COLO829 (cell line): ENCODE results near the gene TIE1.

ENCODE experiments used
- DNase-seq: peaks from one replicate; pipeline ENCODE4 v3.0.0; 2012; ENCODE audit warnings: low spot score

The TIE1 gene

DNA sequence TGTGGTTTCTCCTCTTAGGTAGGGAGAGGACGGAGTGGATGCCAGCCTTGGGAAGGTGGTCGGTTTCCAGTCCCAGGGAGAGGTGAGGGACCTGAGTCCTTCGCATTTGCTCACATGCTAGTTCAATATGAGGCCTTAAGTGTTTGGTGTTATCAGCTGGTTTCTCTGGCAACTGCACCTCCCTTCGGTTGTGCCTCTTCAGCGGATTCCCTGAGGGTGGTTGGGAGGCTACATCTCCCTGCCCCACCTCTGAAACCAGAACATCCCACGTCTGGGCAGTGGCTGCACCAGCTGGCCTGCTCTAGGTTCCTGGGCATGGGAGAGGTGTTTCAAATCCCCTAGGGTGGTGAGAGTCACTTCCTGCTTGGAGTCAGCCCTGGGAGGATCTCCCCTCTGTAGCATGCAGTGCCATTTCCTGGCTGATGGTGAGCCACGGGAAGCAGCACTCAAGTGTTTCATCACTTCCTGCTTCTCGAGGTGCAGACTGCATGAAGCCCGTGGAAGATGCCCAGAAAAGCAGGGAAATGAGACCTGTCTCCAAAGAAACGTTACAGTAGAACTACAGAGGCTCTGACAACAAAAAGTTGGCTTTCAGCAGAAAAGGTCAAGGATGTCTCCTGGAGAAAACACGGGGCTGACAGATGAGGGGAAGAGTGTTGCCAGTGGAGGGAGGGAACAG, 26.5 kb upstream of the TIE1 start:
- no peak for DNase-seq

DNA sequence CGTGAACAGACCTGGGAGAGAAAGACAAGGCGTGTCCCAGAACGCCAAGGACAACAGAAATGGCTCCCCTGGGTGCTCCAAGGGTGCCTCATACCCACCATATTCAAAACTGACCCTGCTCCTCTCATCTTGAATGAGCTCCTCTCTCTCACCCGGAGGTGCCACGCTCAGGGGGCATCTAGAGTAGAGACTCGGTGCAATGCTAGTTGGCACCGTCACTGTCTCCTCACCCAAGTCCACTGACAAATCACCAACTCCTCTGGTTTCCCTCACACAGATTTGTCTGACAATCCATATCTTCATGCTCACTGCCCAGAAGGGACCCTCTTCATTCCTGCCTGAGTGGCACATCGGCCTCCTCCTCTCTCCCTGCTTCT, 26.0 kb upstream of the TIE1 start:
- no peak for DNase-seq

DNA sequence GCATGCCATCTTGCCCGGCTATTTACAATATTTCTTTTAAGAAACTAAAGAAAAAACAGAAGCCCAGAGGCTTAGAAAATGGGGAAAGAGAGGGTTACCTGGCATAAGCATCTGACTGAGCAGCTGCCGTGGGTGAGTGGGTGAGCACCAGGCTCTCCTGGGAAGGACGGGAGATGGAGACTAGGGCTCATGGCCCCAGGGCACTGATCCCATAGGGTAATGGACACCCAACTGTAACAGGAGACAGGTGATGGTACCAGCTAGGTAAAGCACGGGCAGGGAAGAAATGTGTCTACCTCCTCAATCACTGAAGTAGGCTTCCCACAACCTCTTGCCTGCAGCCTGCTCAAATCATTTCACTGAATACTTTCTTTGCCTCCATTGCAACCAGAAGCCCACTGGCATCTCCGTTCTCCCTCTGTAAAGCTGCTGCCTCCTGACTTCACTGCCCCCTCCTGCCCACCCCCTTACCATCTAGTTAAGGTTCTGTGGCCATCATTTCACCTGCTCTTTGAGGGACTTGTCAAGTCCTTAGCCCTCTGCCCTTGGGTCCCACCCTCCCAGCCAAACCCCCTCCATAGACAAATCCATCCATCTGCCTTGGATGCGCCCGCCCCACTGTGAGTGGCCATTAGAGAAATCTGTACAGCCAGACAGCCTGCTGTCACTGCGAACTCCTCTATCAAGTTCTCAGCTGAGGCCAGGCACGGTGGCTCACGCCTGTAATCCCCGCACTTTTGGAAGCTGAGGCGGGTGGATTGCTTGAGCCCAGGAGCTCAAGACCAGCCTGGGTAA, 24.8 kb upstream of the TIE1 start:
- DNase-seq, result no peak

DNA sequence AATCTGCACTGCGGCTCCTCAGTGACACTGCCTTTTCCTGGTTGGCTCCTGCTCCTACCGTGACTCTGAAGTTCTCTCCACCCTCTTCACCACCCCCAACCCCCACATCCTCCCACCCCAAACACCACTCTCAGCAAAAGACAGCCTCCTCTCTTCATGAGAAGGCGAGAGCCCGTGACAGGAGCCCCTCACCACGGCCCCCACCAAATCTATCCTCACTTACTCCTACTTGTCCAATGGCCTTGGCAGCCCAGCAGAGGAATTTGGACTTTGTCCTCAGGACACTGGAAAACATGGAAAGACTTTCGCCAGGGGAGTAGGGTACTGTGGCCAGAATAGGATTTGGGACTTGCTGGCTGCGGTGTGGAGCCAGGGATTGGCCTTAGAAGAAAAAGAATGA, 24.1 kb upstream of the TIE1 start:
- DNase-seq, result no peak

DNA sequence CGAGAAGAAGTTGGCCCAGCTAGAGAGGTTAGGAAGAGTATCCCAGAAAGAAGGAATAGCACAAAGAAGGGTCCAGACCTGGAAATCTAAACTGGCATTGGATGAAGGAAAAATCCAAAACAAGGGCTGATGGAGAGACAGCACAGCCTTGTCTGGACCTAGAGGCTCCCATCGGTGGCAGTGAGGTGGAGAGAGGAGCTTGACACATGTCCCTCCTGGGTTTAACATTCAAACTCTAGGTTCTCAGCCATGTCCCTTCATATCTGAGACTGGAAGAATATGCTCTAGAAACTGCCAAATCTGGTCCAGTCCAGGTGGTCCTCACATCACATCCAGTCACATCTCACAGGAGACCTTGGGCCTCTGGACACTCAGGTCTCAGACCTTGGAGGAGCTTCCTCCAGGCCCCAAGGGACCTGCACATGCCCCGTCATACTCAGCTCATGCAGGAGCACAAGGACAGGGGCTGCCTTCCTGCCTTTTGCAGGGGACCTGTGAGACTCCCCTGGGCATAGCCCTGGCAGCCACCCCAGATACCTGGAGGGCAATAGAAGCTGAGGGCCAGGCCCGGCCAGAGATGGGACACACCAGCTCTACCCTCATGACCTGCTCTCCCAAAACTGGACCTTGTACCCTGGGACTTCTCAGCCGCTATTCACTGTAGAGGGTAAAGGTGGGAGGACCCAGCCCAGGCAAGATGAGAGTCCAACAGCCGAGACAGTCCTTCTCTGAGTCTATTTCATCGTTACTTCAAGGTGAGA, 23.5 kb upstream of the TIE1 start:
- DNase-seq, result no peak

DNA sequence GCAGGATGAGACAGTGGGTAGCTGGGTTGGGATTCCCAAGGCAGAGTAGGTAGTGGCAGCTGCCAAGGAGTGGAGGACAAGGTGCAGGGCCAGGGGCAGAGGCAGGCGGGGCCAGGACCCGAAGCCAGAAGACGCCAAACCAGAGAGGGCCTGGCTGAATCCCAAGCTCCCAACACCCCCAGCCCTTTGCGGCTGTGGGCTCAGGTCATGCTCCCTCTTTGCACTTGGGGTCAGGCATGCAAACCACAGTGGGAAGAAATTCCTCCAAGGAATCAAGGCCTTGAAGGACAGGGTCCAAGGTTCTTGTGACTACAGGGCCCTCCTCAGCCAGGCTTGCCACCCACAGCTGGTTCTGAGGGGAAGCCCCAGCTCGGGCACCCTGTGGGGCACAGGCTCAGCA, 21.6 kb upstream of the TIE1 start:
- no peak for DNase-seq

DNA sequence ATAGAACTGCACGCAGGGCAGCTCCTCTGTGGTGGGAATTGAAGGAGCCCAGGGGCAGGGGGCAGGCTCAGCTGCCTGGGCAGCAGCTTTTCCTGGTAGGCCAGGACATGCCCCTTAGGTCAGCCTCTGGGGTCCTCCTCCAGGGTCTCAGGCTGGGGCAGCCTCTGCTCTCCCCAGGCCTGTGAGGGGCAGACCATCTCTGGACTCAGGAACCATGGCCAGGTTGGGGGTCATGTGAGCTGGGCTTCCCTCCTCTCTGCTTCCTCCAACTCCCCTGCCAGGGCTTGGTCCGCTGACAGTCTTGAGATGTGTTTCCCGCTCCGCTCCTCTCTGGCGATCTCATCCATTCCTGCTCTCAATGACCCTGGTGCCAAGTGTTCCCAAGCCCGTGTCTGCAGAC, 21.1 kb upstream of the TIE1 start:
- DNase-seq, result no peak

DNA sequence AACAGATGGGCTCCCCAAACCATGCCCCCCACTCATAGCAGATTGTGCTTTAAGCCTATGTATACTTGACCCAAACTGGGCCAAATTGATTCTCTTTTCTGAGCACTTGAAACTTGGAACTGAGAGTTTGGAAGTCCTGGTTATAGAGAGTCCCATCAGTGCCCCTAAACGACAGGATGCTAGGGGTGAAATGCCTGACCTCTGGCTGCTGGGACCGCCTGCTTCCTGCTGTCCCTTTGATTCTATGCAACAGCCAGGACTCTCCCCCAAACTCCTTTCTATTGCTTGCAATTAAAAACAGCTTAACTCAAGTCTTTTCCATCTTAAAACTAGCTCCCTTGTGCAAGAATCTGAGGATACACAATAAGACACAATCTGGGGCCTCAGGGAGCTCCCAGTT, 20.1 kb upstream of the TIE1 start:
- no peak for DNase-seq

DNA sequence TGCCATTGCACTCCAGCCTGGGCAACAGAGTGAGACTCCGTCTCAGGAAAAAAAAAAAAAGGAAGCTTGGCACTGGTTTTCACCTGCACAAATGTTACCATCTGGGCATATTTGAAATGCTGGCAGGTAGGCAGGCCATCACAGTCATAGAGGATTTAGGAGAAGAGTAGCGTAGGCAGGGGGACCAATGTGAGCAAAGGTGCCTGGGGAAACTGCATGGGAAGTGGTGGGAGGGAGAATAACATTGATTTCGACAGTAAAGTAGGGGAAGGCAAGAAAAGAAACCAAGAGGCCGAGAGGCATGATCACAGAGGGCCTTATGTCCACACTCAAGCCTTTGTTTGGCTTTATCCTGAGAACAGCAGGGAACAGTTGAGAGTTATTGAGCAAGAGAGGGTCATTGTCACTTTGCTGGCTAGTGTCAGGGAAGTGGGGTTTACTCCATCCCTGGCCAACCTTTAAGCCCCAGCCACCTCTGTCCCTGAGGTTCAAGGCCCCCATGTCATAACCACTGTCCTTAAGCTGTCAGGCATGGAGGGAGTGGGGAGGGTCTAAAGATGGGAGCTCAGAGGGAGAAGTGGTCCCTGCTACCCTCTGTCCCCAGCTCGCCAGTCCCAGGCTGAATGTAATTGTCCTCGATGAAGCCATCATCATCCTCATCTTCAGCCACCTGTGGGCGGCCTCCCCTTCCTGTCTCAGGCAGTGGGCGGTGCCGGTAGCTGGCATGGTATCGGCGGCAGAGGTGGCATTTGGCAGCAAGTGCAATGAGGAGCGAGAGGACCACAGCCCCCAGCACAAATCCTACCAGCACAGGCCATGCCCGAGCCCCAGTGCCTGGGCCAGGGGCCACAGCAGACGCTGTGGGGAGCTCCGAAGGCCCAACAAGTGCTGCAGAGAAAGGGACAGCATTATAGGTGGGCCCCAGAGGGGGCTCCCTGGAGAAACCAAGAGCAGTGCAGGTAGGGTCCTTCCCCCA, 18.3 kb upstream of the TIE1 start:
- no peak for DNase-seq

DNA sequence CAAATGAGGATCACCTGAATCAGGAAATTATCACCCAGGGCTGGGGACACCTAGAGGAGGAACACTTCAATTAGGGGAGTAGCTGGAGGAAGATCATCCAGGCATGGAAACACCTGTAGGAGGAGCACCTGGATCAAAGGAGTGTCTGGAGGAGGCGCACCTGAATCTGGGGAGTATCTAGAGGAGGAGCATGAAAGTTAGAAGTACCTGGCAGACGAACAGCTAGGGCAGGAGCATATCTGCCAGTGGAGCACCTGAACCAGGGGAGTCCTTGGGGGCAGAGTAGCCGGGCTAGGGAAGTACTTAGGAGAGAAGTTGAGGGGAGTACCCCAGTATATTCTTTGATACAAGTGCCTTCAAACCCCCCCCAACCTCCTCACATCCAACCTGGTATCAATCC, 16.7 kb upstream of the TIE1 start:
- DNase-seq, result no peak

DNA sequence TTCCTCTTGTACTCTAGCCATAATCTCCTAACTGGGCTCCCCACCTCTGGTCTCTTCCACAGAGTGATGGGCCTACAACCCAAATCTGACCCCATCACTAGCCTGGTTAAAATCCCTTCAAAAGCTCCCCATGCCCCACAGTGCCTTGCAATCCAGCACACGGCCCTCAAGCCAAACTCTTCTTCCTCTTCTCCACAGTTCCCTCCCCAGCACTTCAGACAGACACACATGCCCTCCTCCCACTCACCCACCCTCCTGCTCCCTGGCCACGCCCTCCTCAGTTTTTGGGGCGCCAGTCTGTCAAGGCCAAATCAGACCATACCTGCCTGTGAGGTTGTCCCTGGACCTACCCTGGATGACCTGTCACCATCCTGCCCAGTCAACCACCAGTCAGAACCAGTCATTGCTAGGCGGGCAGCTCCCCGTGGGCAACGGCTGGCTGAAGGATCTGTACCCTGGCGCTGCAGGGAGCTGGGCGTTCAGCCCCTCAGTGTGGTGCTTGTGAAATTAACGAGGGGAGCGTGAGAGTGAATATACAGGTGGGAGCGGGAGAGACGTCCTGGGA, 16.2 kb upstream of the TIE1 start:
- no peak for DNase-seq

DNA sequence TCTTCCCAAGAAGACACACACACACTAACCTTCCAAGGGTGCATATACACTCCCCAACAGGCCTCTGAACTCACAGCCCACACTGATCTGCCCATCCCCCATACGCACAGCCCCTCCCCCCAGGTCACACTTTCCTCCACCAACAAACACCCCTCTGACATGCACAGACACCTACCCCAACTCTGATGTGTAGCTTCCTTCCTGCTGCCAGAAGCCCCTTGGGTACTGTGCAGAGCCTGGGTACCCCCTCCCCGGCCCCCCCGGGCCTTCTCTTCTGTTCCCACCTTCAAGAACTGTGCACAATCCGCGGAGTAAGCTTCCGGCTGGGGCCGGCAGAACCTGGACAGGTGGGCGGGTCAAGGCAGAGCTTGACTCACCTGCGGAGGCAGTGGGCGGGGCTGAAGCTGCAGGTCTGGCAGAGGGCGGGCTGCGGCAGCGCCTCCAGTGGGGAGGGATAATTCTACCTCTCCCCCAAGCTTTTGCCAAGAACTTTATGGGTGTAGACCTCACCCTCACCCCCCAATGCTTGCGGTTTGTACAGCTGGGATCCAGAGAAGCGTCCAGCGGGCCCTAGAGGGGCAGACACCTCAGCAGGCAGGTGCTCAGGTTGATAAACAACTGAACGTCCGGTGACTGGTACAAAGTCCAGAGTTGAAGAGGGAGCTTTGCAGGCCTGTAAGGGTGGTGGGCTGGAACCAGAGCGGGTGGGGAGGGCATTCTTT, 15.4 kb upstream of the TIE1 start, which contains the start of gene C1orf210:
Gene C1orf210, minus strand, starts transcription at position 313 of the 722 bp plus-strand sequence. CDS start 2,311 bp downstream, outside the sequence.
- no peak for DNase-seq

DNA sequence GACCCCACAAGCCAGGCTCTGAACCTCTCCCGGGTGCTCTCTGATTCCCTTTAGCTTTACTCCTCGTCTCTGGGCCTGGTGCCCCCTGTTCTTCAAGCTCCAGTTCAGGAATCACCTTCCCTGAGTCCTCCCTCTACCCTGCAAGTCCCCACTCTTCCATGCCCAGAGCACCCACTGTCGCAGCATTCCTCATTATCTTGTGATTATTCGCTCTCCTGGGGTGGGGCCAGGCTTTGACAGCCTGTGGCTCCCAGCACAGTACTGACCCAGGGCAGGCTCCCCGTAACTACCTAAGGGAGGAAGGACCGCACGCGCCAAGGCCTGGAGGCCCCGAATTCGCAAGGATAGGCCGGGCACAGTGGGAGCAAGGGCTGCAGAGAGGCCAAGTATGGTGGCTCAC, 14.7 kb upstream of the TIE1 start:
- no peak for DNase-seq

DNA sequence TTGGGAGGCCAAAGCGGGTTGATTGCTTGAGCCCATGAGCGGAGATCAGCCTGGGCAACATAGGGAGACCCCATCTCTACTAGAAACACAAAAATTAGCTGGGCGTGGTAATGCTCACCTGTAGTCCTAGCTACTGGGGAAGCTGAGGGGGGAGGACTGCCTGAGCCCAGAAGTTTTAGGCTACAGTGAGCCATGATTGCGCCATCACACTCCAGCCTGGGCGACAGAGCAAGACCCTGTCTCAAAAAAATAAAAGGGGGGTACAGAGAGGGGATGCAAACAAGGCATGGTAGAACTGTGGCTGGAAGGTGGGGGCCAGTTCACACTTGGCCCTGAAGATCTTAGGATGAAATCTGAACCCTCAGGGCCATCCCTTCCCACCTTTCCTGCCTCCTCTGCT, 14.2 kb upstream of the TIE1 start:
- no peak for DNase-seq

DNA sequence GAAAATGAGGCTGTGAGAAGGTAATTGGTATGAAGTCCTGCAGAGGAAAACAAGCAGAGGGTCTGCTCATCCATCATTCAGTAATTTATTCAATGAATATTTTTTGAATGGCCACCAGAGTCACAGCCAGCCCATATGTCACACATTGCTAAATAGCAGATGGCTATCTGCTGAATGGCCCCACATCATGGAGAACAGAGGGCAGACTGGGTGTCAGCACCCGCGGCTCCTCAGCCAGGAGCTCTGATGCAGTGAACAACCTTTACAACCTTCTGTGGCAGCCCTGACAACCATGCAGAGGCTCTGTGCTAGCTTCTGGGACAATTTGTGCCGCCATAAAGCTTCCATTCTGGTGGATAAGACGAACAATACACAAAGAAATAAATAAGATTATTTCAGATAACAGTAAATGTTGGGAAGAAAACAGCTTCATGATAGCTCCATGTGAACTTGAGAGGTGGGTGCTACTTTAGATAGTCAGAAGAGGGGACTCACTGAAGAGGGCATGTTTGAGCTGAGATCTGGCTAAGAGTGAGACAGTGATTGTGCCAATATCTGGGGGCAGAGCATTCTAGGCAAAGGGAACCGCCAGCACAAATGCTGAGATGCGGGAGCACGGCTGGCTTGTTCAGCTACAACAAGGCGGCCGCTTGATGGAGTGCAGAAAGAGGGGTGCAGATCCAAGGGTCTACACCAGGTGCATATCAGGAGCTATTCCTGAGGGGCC, 12.6 kb upstream of the TIE1 start:
- no peak for DNase-seq

DNA sequence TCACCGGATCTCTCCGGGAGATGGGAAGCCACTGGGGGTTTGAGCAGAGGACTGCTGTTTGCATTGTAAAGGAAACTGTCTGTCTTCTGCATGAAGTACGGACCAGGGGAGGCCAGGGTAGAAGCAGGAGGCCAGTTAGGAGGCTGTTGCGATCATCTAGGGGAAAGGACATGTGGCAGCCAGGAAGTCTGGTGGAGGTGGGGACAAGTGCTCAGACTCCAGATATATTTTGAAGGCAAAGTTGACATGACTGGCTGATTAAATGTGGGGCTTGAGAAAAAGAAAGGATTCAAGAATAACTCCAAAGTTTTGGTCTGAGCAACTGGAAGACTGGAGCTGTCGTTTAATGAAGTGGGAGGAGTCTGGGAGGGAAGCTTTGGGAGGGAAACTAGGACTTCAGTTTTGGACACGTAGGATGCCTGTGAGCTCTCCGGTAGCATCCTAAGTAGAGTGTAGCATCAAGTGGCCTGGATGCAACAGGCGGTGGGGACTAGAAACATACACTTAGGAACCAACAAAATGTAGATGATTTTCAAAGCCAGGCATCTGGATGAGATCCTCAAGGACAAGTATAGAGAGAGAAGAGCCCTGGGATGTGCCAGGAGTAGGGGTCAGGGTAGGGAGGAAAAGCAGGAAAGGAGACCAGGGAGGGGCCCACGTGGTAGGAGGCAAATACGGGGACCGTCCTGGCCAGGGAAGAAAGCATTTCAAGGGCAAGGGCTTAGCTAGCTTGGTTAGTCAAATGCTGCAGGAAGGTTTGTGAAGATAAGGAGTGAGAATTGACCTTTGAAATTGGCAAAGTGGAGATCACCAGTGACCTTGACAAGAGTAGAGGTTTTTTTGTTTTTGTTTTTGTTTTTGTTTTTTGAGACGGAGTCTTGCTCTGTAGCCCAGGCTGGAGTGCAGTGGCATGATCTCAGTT, 11.7 kb upstream of the TIE1 start:
- DNase-seq, result no peak

DNA sequence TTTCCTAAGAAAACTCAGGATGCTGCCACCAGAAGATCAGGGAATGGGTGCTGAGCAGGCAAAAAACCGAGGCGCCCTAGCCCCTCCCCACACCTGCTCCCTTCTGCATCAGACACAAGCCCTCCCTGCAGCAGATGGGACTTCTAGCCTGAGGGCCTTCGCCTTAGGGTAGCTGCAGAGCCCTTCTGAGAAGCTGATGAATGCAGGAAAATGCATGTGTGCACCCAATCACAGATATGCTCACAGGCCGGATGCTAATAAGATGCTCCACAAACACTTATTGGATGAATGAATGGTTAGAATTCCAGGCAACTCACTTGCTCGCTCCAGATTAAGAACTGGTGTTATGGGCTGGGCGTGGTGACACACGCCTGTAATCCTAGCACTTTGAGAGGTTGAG, 8.6 kb upstream of the TIE1 start:
- no peak for DNase-seq

DNA sequence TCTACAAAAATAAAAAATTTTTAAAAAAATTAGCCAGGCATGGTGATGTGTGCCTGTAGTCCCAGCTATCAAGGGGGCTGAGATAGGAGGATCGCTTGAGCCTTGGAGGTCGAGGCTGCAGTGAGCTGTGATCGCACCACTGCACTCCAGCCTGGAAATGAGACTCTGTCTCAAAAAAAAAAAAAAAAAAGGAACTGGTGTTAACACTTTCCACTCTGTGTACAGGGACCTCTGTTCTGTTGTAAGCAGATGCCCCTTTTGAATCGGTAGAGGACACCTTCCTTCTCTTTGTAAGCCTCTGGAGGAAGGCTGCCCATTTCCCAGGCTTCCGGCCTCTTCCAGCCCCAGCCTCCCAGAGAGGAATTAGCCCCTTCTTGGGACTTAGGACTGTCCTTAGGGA, 8.1 kb upstream of the TIE1 start:
- no peak for DNase-seq

DNA sequence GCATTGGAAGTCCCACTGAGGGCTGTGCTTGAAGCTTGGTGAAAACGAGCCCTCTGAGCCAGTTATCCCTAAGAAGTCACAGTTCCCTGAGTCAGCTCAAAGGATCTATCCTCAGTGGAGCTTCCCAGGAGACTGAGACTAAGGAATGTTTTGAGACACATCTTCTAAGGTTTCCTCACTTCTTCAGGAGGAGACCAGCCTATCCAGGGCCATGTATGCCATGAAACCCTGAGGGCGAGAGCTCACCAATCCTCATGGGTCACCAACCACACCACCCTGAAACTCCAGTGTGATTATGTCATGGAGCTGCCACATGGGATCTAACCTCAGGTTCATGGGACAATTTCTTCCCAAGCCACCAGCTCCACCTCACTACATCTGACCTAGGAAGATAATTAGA, 7.6 kb upstream of the TIE1 start:
- no peak for DNase-seq
